NCI-H2171 (cell line): ENCODE data around the gene ESPN.
A peak's percentile ranks its signal among the peaks of the same experiment; 100 is the strongest.
"Not testable (repeated sequence)": the region's sequence is repeated elsewhere in the genome, so short reads cannot be mapped to it uniquely, and the experiment has no call there.

ENCODE experiments used
- DNase-seq: peaks from one replicate; lab custom pipeline; 2025; lab: John Stamatoyannopoulos, UW

The ESPN gene

GRCh38 chr1:6427441-6428390, 3.1 kb downstream of the ESPN start:
- no peak for DNase-seq

GRCh38 chr1:6428453-6428852, 3.9 kb downstream of the ESPN start:
- DNase-seq = not testable (repeated sequence)

GRCh38 chr1:6429660-6430411, 5.3 kb downstream of the ESPN start:
- not testable (repeated sequence) for DNase-seq

- DNase-seq = not testable (repeated sequence)
Observed at GRCh38 chr1:6431645-6432579, 7.3 kb downstream of the ESPN start.

GRCh38 chr1:6434186-6434585, 9.6 kb downstream of the ESPN start:
- DNase-seq = no peak

- DNase-seq = no peak
Observed at GRCh38 chr1:6435129-6435528, 10.6 kb downstream of the ESPN start.

- no peak for DNase-seq
Observed at GRCh38 chr1:6435547-6435946, 11.0 kb downstream of the ESPN start.

- not testable (repeated sequence) for DNase-seq
Observed at GRCh38 chr1:6436277-6436676, 11.7 kb downstream of the ESPN start.

- peak; percentile 34 for DNase-seq
Observed at GRCh38 chr1:6437012-6437700, 12.6 kb downstream of the ESPN start.

- DNase-seq = peak; percentile 34
Observed at GRCh38 chr1:6438047-6438525, 13.5 kb downstream of the ESPN start.

GRCh38 chr1:6440198-6441126, 15.9 kb downstream of the ESPN start:
- DNase-seq = peak; percentile 69

GRCh38 chr1:6441586-6441985, 17.0 kb downstream of the ESPN start:
- DNase-seq = no peak

GRCh38 chr1:6443339-6444115, 19.0 kb downstream of the ESPN start:
- DNase-seq = peak; percentile 52

- DNase-seq = no peak
Observed at GRCh38 chr1:6444377-6444776, 19.8 kb downstream of the ESPN start.

- no peak for DNase-seq
Observed at GRCh38 chr1:6445062-6445763, 20.6 kb downstream of the ESPN start.

- DNase-seq = not testable (repeated sequence)
Observed at GRCh38 chr1:6445929-6446328, 21.4 kb downstream of the ESPN start.

- DNase-seq = no peak
Observed at GRCh38 chr1:6446665-6447015, 22.1 kb downstream of the ESPN start.

- peak; percentile 55 for DNase-seq
Observed at GRCh38 chr1:6447016-6447817, 22.6 kb downstream of the ESPN start.
